H9 (cell line): ENCODE measurements around the gene ERI3. TPM values are rescaled to one million over a fixed set of nuclear protein-coding genes. Genes with fewer than 3 reads are reported as not detected.

Source experiments
- DNase-seq: peaks from one replicate; pipeline ENCODE4 v3.0.0-alpha.2; 2017
- H2AFZ ChIP-seq: one replicate; pipeline ENCODE4 v1.6.1; 2013; ENCODE audit warnings: mild to moderate bottlenecking, low read length, control low read depth, moderate library complexity
- H2AK5ac ChIP-seq: 2 replicates; pipeline ENCODE4 v1.6.1; 2013; ENCODE audit warnings: low read length, control low read depth, mixed read lengths; ENCODE audit not compliant: insufficient read length
- H2BK120ac ChIP-seq: one replicate; pipeline ENCODE4 v1.6.1; 2013; ENCODE audit warnings: low read depth, mild to moderate bottlenecking, low read length, control low read depth, inconsistent platforms; ENCODE audit not compliant: poor library complexity, severe bottlenecking
- H2BK12ac ChIP-seq: 2 replicates; pipeline ENCODE4 v1.6.1; 2013; ENCODE audit warnings: low read length, control low read depth, mixed read lengths, low read depth; ENCODE audit not compliant: insufficient read length
- H2BK15ac ChIP-seq: 2 replicates; pipeline ENCODE4 v1.6.1; 2013; ENCODE audit warnings: low read depth, low read length, control low read depth
- H2BK20ac ChIP-seq: one replicate; pipeline ENCODE4 v1.6.1; 2013; ENCODE audit warnings: low read depth, mild to moderate bottlenecking, low read length, control low read depth, inconsistent platforms; ENCODE audit not compliant: poor library complexity, severe bottlenecking
- H2BK5ac ChIP-seq: 2 replicates; pipeline ENCODE4 v1.6.1; 2013; ENCODE audit warnings: low read length, control low read depth, mixed read lengths; ENCODE audit not compliant: insufficient read length
- H3K14ac ChIP-seq: 2 replicates; pipeline ENCODE4 v1.6.1; 2013; ENCODE audit warnings: low read length, control low read depth; ENCODE audit not compliant: insufficient read depth
- H3K18ac ChIP-seq: 2 replicates; pipeline ENCODE4 v1.6.1; 2013; ENCODE audit warnings: low read depth, mild to moderate bottlenecking, mixed read lengths, low read length, control low read depth; ENCODE audit not compliant: insufficient read length
- H3K23ac ChIP-seq: 2 replicates; pipeline ENCODE4 v1.6.1; 2013; ENCODE audit warnings: low read length, control low read depth, mixed read lengths, low read depth; ENCODE audit not compliant: insufficient read length
- H3K23me2 ChIP-seq: 2 replicates; pipeline ENCODE4 v1.6.1; 2013; ENCODE audit warnings: low read depth, mild to moderate bottlenecking, mixed read lengths, low read length, control low read depth; ENCODE audit not compliant: insufficient read length, poor library complexity, severe bottlenecking
- H3K27ac ChIP-seq: 2 replicates; pipeline ENCODE4 v1.5.1; 2013; ENCODE audit warnings: low read length, control low read depth, mixed read lengths, low read depth; ENCODE audit not compliant: insufficient read length
- H3K27me3 ChIP-seq: 2 replicates; pipeline ENCODE4 v1.6.1; 2013; ENCODE audit warnings: low read length, control low read depth, inconsistent platforms; ENCODE audit not compliant: insufficient read depth
- H3K4ac ChIP-seq: 2 replicates; pipeline ENCODE4 v1.6.1; 2013; ENCODE audit warnings: low read depth, mild to moderate bottlenecking, control low read depth, inconsistent platforms, low read length, moderate library complexity
- H3K4me1 ChIP-seq: 2 replicates; pipeline ENCODE4 v1.6.1; 2013; ENCODE audit warnings: low read length, control low read depth, inconsistent platforms; ENCODE audit not compliant: insufficient read depth
- H3K4me2 ChIP-seq: 2 replicates; pipeline ENCODE4 v1.6.1; 2013; ENCODE audit warnings: low read length, control low read depth, mixed read lengths; ENCODE audit not compliant: insufficient read length, insufficient read depth
- H3K56ac ChIP-seq: 2 replicates; pipeline ENCODE4 v1.6.1; 2013; ENCODE audit warnings: low read depth, mild to moderate bottlenecking, mixed read lengths, low read length, control low read depth; ENCODE audit not compliant: insufficient read length
- H3K79me1 ChIP-seq: 2 replicates; pipeline ENCODE4 v1.6.1; 2013; ENCODE audit warnings: low read depth, mild to moderate bottlenecking, moderate library complexity, low read length, control low read depth, inconsistent platforms; ENCODE audit not compliant: insufficient read depth, poor library complexity, severe bottlenecking
- H3K79me2 ChIP-seq: 2 replicates; pipeline ENCODE4 v1.6.1; 2013; ENCODE audit warnings: low read length, control low read depth, inconsistent platforms; ENCODE audit not compliant: insufficient read depth
- H3K9ac ChIP-seq: 2 replicates; pipeline ENCODE4 v1.6.1; 2013; ENCODE audit warnings: low read length, control low read depth, mixed read lengths; ENCODE audit not compliant: insufficient read length; ENCODE audit errors: extremely low read depth
- H3K9me3 ChIP-seq: one replicate; pipeline ENCODE4 v1.6.1; 2013; ENCODE audit warnings: low read depth, low read length, inconsistent platforms; ENCODE audit not compliant: control insufficient read depth
- H3T11ph ChIP-seq: one replicate; pipeline ENCODE4 v1.6.1; 2013; ENCODE audit warnings: mild to moderate bottlenecking, low read length, control low read depth, inconsistent platforms
- H4K20me1 ChIP-seq: one replicate; pipeline ENCODE4 v1.6.1; 2013; ENCODE audit not compliant: control insufficient read depth, insufficient read length, insufficient read depth
- H4K5ac ChIP-seq: 2 replicates; pipeline ENCODE4 v1.6.1; 2013; ENCODE audit warnings: low read depth, mild to moderate bottlenecking, mixed read lengths, low read length, control low read depth; ENCODE audit not compliant: insufficient read length
- H4K8ac ChIP-seq: replicated peaks from 2 replicates; pipeline ENCODE4 v1.6.1; 2013; ENCODE audit warnings: low read length, control low read depth, mixed read lengths, low read depth; ENCODE audit not compliant: insufficient read length
- H4K91ac ChIP-seq: 2 replicates; pipeline ENCODE4 v1.6.1; 2013; ENCODE audit warnings: low read depth, mild to moderate bottlenecking, moderate library complexity, mixed read lengths, low read length, control low read depth; ENCODE audit not compliant: insufficient read length
- H3K27ac Mint-ChIP-seq, 3 experiments: 2 replicates in 2 of 3; 3 replicates in 1 of 3; pipeline ENCODE4 v1.8.0; 2020 to 2021; ENCODE audit warnings: mixed read lengths in 3 of 3, mild to moderate bottlenecking in 1 of 3, moderate library complexity in 1 of 3
- H3K27me3 Mint-ChIP-seq: 2 replicates; pipeline ENCODE4 v1.8.0; 2021; ENCODE audit warnings: low read depth, mild to moderate bottlenecking, moderate library complexity, mixed read lengths
- H3K36me3 Mint-ChIP-seq, 3 experiments: 2 replicates in 2 of 3; 3 replicates in 1 of 3; pipeline ENCODE4 v1.8.0; 2020 to 2021; ENCODE audit warnings: low read depth in 3 of 3, mixed read lengths in 3 of 3; ENCODE audit not compliant: insufficient read depth in 1 of 3
- H3K4me1 Mint-ChIP-seq, 2 experiments: 2 replicates each; pipeline ENCODE4 v1.8.0; 2020; ENCODE audit warnings: mixed read lengths in 2 of 2
- H3K4me3 Mint-ChIP-seq, 2 experiments: 2 replicates in 1 of 2; 3 replicates in 1 of 2; pipeline ENCODE4 v1.8.0; 2020 to 2021; ENCODE audit warnings: mild to moderate bottlenecking in 2 of 2, mixed read lengths in 2 of 2, moderate library complexity in 1 of 2
- H3K9me3 Mint-ChIP-seq, 2 experiments: 2 replicates in 1 of 2; 3 replicates in 1 of 2; pipeline ENCODE4 v1.8.0; 2020; ENCODE audit warnings: mild to moderate bottlenecking in 2 of 2, mixed read lengths in 2 of 2, moderate library complexity in 1 of 2
- WGBS: extraction: QIAGEN DNeasy Blood & Tissue Kit; methylation state at CpG from one replicate; pipeline ENCODE4 v1.1.7; 2013; ENCODE audit warnings: missing lambda C conversion rate, low lambda C conversion rate, mixed read lengths; ENCODE audit not compliant: insufficient read length; ENCODE audit errors: extremely low coverage; 5-methylcytosine and 5-hydroxymethylcytosine counted together
- total RNA-seq: library from RNA; stranded (reverse); gene quantifications from 2 replicates; pipeline ENCODE4 v1.2.1, GENCODE V29; 2021
- TF ChIP-seq, protein P1 (sequence below): fragments of 200-600 bp; sonication (generic); conservative IDR thresholded peaks from 3 replicates; pipeline ENCODE4 v1.8.0; 2021; ENCODE audit warnings: antibody characterized with exemption, mild to moderate bottlenecking

The ERI3 gene
- total RNA-seq, 1 experiment from 2014 or later: 61.6 TPM

DNA sequence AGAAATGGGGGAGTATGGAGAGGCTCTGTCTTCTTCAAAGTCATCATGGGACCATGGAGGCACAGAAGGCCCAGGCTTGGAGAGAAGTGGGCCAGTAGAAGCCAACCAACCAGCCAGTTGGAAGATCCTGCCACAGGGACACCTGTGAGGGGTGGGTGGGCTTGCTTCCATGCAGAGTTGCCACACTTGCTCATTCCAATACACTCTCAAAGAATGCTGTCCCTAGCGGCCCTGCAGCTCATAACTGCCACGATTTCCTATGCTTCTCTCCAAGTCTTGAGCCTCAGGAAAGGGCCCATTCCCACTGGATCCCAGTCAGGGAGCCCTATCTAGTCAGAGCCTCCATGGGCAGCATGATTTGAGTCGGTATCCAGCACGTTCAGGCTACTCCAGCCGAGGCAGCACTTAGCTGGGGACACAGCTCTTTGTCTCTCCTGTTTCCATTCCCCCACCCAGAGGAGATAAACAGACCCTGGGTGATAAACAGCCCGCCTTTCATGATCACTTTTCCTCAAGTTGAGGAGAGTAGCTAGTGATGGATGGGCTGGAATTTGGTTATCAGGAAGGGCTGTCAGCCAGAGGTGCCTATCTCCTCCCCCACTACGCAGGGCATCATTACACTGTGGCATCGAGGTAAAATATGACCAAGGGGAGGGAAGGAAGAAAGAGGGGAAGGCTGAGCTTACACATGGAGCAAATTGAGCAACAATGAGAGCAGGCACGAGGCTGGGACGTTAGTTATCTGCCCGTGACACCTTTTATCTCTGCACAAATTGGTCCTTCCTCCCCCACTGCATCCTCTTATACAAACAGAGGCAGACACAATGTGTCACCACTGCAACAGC is 64.6 kb downstream of the ERI3 start:
- no peak overlapping the region for H3K27ac ChIP-seq
- Mint-ChIP-seq H3K27me3 (no peaks in the 10 kb centered on the region), H3K36me3 (peaks cover 12 to 19% (median 16%) of the 10 kb centered on the region in 3 experiments; a peak in 6 of 7 replicates), H3K4me1 (peaks cover 5 to 9% of the 10 kb centered on the region in 2 experiments; a peak in 2 of 4 replicates), H3K27ac (peak overlapping the region in 1 of 3 experiments; percentile 56; a peak in 3 of 7 replicates), H3K9me3 (no peaks in the 10 kb centered on the region), H3K4me3 (no peak overlapping the region)
- H3K23ac ChIP-seq: no peak overlapping the region
- H2BK15ac ChIP-seq: no peak overlapping the region
- H3K79me2 ChIP-seq: no peaks in the 10 kb centered on the region
- DNase-seq: no peak
- H3K9me3 ChIP-seq: no peaks in the 10 kb centered on the region
- no peaks in the 10 kb centered on the region for H3K23me2 ChIP-seq
- no peaks in the 10 kb centered on the region for H3K27me3 ChIP-seq
- no peak overlapping the region for H2AK5ac ChIP-seq
- WGBS: no CpG with 5 or more reads among the region's 11 CpGs
- no peak overlapping the region for H4K91ac ChIP-seq
- no peak overlapping the region for H2BK12ac ChIP-seq
- no peak overlapping the region for H4K5ac ChIP-seq
- no peaks in the 10 kb centered on the region for H3K4me1 ChIP-seq
- no peak overlapping the region for H4K8ac ChIP-seq
- no peak overlapping the region for H3K4me2 ChIP-seq
- H3K4ac ChIP-seq: no peak overlapping the region
- no peak overlapping the region for H3T11ph ChIP-seq
- H4K20me1 ChIP-seq: no peaks in the 10 kb centered on the region
- no peak overlapping the region for H3K56ac ChIP-seq
- no peak overlapping the region for H2BK5ac ChIP-seq
- H3K9ac ChIP-seq: no peak overlapping the region
- no peaks in the 10 kb centered on the region for H3K79me1 ChIP-seq
- H2BK120ac ChIP-seq: no peak overlapping the region
- H2BK20ac ChIP-seq: no peak overlapping the region
- TF ChIP-seq, protein P1, sequence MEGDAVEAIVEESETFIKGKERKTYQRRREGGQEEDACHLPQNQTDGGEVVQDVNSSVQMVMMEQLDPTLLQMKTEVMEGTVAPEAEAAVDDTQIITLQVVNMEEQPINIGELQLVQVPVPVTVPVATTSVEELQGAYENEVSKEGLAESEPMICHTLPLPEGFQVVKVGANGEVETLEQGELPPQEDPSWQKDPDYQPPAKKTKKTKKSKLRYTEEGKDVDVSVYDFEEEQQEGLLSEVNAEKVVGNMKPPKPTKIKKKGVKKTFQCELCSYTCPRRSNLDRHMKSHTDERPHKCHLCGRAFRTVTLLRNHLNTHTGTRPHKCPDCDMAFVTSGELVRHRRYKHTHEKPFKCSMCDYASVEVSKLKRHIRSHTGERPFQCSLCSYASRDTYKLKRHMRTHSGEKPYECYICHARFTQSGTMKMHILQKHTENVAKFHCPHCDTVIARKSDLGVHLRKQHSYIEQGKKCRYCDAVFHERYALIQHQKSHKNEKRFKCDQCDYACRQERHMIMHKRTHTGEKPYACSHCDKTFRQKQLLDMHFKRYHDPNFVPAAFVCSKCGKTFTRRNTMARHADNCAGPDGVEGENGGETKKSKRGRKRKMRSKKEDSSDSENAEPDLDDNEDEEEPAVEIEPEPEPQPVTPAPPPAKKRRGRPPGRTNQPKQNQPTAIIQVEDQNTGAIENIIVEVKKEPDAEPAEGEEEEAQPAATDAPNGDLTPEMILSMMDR: peak; percentile 22; the same call in 1 of the 3 replicates
- no peak overlapping the region for H3K18ac ChIP-seq
- no peak overlapping the region for H3K14ac ChIP-seq
- H2AFZ ChIP-seq: no peak overlapping the region
